ENCODE data around the gene OTC.

OTC gene

DNA sequence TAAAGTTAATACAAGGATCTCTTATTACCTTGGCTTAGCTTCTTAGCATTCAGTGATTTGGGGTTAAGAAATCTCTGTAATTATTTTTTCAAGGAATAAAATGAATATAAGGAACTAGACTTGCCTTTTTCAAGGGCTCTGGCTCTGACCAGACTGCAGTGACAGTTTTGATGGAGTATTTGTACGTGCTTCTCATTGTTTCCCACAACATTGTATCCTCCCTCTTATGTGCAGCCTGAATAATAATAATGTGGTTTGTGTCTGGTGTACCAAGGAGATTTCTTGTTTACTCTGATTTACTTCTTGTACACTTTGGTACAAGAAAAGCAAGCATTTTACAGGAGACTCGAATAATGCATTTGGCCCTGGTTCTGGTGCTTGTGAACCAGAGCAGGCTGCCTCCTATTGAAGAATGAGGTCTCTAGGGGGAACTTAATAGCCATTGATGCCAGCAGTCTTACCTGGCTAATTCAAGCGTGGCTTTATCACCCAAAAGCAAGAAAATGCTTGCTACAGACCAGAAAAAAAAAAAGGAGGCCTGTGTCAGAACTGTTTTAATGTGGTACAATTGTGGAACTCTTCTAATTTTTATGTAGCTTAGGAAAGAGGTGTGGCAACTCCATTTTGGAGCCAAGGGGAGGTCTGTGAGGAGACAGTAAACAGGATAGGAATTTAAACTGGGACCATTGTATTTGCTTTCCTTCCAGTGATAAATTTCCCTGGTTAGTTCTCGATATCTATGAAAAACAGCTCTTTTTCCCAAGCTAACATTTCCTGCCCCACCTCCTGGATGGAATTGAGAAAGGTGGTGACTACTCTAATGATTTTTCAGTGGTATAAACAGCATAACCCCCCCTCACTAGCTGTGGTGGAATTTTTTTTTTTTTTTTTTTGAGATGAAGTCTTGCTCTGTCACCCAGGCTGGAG, 5.6 kb downstream of the OTC start:
- FAIRE-seq: no peak

DNA sequence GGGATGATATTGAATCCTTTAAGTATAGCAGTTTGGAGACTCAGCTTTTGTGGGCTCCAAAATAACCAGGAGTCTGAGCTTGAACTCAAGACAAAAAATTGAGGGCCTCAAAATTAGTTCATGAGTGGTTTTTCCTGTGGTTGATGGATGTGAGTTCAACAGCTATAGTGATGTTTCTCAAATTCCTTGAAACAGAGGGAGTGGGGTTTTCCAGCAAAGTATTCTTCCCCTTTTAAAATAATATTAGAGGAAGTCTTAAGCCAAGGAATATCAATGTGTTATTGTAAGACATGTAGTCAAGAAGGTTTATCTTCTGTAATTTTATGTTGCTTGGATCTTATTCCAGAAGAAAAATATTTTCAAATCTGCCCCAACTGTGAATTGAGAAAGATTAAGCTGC, 10.6 kb downstream of the OTC start:
- no peak for FAIRE-seq

DNA sequence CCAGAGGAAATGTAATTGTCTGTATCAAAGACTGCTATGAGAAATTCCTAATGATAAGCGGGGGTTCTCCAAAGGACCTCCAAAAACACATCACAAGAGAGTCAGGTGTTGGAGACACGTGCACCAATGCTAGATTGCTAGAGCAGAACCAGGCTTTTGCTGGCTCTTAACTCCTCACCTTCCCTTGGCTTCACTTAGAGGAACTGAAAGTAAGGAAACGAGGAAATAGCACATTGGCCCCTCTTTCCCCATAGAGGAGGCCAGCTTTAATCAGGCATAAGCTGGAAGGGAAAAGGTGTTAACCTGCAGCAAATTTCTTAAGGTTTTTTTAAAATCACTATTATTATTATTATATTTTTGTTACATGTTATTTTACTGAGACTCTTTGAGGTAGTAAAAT, 13.6 kb downstream of the OTC start:
- no peak for FAIRE-seq

- no peak for FAIRE-seq
These were observed 16.4 kb downstream of the OTC start for GRCh38 chrX:38368774-38369173.

GRCh38 chrX:38371641-38372040, 19.2 kb downstream of the OTC start:
- FAIRE-seq: no peak

DNA sequence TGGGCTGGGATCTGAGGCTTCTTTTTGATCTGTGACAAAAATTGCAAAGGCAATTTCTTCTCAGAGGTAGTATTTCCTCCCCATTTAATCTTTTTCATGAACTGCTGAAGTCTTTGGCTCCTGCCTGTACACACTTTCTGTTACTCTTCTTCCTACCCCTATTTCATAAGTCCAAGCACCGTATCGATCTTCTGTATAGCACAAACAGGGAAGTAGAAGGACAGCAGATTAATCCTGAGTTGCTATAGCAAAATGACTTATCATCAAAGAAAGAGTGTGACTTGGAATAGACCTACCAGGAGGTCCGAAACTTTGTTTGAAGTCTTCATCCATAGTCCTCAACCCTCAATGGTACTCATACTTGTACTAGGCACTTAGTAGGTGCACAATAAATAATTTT, 22.0 kb downstream of the OTC start:
- no peak for FAIRE-seq

DNA sequence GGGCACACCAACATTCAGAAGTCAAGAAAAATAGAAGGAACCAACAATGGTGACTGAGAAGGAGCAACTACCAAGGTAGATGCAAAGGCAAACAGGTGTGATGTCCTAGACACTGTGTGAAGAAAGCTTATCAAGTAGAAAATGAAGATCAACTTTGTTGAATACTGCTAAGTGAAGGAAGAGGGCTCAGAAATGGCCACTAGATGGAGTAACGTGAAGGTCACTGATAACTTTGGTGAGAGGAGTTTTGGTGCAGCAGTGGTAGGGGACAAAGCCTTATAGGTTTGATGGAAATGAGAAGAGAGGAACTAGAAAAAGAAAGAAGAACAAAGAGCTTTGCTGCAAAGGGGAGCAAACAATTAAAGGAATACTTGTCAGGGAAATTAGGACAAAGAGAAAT, 23.5 kb downstream of the OTC start:
- FAIRE-seq: no peak

DNA sequence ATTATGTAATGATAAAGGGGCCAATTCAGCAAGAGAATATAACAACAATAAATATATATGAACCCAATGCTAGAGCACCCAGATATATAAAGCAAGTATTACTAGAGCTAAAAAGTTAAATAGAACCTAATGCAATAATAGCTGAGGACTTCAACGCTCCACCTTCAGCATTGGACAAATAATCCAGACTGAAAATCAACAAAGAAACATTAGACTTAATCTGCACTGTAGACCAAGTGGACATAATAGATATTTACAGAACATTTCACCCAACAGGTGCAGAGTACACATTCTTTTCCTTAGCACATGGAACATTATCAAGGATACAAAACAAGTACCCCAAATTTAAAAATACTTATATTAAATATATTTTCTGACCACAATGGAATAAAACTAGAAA, 24.3 kb downstream of the OTC start:
- FAIRE-seq: no peak

DNA sequence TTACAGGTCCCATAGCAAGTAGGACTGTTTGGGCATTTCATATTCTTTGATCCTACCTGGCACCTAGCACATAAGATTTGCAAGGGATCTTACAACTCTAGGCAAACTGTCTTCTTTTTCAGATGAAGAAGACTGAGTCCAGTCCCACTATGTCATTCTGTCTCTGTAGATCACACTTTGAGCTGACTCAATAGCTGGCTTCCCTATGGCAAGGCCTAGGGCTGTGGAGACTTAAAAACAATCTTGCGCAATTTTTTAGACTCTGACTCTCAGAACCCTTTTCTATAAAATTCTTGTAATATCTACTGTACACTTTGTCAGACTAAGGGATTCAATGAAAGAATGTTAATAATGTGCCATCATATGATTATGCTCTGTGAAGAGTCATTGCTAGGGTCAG, 26.7 kb downstream of the OTC start:
- FAIRE-seq: no peak

DNA sequence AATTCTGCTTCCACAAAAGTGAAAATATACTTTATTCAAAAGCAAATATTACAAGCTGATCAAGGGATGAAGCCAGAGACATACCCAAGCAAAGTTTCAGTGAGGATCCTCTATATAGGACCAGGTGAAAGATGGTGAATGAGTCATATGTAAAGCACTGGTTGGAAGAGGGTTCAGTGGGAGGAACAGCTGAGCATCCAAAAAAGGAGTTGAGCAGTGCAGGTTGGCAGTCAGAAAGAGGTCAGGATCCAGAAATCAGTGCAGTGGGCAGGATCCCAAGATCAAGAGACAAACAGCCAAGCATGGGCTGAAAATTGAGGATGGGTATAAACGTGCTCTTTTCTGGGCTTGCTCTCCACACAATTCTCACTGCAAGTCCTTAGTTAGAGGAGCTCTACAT, 30.3 kb downstream of the OTC start:
- FAIRE-seq: no peak

DNA sequence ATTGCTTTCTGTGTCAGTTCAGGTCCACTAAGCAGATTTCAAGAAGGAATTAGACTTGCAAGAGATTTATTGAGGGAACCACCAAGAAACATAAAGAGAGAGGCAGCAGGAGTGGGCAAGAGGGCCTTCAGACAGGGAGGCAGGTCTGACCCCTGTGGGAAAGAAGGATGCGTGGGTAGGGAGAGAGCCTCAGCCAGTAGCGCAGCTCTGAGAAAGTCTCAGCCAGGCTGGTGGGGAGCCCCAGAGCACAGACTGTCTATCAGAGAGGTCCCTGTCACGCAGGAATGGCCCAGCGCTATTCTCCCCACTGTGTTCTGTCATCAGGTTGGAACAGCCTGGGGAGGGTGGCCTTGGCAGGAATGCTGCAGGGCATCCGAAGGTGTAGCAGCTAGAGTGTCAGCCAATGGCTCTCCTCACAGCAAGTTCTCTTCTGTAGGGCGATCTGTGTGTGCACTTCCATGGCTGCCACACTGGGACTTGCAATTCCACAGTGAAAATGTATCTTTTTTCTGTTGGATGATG, 48.0 kb downstream of the OTC start:
- no peak for FAIRE-seq

GRCh38 chrX:38402118-38402517, 49.7 kb downstream of the OTC start:
- no peak for FAIRE-seq

- no peak for FAIRE-seq
These were observed 51.4 kb downstream of the OTC start for GRCh38 chrX:38403834-38404233.

GRCh38 chrX:38407126-38407525, 54.7 kb downstream of the OTC start:
- FAIRE-seq: no peak

DNA sequence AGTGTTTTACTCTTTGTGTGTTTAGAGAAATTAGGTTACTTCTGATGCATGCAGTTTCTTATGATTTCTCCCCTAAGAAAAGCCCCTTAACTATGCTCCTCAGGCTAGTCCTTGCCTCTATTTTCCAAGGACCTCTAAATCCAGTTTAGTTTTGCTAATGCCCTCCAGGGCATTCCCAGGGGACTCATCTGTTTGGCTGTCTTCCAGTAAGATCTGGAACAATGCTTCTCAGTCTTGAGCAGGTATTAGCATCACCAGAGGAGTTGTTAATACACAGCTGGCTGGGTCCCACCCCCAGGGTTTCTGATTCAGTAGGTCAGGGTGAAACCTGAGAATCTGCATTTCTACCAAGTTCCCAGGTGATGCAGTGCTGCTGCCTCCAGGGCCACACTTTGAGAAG, 56.9 kb downstream of the OTC start:
- no peak for FAIRE-seq

- FAIRE-seq: no peak
These were observed 74.4 kb downstream of the OTC start for GRCh38 chrX:38426785-38427184.

DNA sequence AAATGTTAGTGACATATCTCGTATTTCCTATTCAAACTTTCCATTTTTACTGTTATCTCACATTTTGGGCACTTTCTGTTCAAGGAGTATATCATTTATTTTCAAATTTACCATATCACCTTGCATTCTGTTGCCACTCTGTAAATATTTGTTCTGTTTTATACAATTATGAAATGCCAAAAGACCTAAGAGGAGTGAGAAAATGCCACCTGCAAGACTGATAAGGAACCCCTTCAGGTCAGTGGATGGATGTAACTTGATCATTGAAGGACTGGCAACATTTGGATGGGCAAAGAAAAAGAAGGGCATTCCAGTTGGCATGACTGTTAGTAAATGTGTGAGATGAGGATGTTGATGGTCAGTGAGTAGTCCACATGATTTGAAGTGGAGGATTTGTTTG, 79.1 kb downstream of the OTC start:
- no peak for FAIRE-seq

DNA sequence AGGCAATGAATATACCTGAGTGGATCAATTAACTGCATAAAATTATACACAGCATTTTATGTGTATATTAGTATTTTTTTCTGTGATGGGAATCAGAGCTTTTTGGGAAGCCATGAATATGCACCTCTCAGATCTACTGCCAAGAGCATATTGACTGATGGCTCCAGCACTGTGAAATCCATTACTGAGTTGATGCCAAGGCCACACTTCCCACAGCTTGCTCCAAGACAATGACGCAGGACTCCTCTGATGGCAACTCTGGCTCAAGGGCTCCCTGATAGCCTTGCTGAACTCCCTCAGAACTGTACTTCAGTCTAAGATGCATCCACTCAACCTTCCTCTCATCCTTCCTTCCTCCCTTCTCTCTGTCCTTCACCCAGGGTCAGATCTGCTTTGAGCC, 82.7 kb downstream of the OTC start:
- FAIRE-seq: no peak

GRCh38 chrX:38437093-38437492, 84.7 kb downstream of the OTC start:
- no peak for FAIRE-seq

DNA sequence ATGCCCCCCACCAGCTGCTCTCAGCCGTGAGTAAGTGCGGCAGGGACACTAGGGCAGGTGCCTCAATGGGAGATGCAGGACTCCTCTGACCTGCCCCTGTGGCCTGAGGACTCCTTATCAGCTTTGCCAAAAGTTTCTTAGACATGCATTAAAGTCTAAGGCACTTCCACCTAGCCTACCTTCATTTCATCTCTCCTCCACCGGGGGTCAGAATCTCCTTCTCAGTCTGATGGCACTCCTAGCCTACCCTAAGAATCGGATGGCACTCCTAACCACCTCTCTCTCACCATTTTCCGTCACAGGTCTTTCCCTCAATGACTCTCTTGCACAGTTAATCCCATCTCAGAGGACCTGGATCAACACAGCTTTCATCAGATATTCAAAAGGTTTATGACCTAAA, 85.9 kb downstream of the OTC start:
- FAIRE-seq: no peak

DNA sequence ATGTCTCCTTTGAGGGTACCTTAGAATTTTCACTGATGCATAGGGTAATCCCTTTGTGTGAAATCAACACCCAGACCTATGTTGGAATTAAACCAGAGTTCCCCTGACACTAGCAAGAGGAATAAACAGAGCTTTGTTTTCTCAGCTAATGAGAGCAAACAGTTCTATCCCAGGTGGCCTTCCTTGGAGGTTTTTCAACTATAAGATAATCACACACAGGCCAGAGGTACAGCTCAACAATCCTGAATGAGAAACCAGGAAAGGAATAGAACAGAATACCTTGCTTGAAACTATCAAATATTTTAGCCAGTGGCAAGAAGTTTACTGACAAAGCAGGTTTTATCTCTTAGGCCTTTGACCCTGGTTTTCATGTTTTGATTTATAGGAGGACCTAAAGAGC, 100.2 kb downstream of the OTC start:
- FAIRE-seq: no peak

GRCh38 chrX:38458071-38458470, 105.7 kb downstream of the OTC start:
- no peak for FAIRE-seq

DNA sequence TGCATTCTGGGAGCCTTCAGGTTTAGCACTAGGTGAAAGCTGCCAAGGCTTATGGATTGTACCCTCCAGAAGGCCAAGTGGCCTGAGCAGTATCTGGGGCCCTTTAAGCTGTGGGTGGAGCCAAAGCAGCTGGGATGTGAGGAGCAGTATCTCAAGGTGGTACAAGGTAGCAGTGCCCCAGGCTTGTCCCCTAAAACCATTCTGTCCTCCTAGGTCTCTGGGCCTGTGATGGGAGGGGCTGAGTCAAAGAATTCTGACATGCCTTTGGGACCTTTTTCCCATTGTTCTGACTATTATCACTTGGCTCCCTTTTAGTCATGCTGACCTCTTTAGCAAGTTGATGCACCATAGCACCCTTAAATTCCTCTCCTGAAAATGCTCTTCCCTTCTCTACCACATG, 109.9 kb downstream of the OTC start:
- no peak for FAIRE-seq

DNA sequence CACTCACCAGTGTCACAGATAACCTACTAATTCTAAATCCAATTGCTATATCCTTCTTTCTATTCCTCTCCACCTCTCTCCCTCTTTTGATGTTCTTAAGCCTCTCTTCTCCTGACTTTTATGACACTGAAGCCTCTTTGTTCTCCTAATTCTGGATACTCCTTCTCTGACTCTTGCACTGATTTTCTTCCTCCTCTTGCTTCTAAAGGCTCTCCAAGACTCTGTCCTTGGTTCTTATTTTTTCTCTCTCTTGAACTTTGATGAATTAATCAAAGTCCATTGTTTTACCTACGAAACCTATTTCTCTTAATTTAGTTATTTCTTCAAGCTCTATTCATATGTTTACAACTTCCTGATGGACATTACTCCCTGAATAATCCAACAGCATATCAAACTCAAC, 113.3 kb downstream of the OTC start:
- FAIRE-seq: no peak

DNA sequence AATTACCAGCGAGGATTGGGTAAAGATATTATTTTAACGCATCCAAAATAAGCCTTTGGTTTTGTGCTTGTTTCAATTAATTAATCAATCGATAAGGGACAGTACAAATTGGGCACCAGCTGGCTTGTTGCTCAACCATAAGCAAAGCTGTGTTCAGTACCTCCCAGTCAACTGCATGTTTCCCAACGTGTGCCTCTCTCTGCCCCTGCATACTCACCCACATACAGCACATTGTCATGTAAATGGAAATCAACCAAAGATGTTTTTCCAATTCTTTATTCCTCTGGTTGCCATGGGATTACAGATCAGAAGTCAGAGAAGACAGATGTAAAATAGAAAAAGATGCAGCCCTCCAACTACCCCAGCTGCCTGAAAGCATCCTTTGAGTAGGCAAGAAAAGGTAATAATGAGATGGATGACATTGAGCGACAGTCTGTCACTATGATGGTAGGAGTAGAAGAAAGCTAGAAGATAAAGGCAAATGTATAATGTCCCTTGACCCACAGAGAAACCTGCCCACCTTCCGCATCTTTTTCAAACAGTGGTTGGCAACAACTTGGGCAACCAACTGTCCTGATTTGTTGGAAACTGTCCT, 116.3 kb downstream of the OTC start:
- FAIRE-seq: no peak
